ENCODE data around the gene IVL.

The IVL gene

DNA sequence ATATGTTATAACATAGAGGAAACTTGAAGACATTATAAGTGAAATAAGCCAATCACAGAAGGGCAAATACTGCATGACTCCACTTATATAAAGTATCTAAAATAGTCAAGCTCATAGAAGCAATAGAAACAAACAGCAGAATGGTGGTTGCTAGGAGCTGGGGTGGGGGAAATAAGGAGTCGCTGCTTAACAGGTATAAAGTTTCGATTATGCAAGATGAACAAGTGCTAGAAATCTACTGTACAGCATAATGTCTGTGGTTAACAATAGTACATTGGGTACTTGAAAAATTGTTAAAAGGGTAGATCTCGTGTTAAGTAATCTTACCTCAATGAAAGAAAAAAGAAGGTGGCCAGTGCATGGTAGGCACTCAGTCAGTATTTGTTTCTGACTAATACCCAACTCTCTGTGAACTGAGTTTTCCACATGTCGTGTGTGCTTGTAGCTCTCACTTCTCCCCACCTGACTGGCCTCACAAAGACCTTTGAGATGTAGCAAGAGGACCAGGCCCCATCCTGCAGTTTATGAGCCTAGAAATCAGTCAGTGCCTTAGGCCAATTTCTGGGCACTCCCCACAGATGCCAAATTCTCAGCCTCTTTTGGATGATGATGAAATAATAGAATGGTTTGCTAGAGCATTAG lies 23.9 kb downstream of the IVL start:
- H3K36me3 ChIP-seq (ENCODE audit: control insufficient read depth, insufficient read depth, low read length): no peaks in the 10 kb centered on the region
- H3K4me1 ChIP-seq (ENCODE audit: control insufficient read depth, insufficient read depth, low read length): no peaks in the 10 kb centered on the region

DNA sequence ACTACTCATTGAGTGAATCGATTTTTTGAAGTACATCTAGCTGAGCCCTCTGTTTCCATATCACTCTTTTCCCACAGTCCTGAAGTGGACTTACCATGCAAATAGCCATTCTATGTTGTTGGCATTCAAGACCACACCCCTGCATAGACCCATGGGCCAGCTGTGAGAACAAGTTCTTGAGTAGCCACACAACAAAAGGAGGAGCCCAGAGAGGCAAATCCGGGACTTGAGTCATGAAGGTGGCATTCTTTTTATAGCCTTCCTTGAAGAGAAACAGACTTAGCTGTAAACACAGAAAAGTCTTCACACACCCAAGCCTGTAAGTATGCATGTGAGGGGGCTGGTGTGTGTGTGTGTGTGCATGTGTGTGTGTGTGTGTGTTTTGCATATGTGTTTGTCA lies 24.9 kb downstream of the IVL start:
- no peaks in the 10 kb centered on the region for H3K27me3 ChIP-seq (ENCODE audit: control insufficient read depth, insufficient read depth, low read length)
- no peak overlapping the region for H3K4me3 ChIP-seq (ENCODE audit: low read length)
- H3K36me3 ChIP-seq (ENCODE audit: control insufficient read depth, insufficient read depth, low read length): no peaks in the 10 kb centered on the region
- H3K9me3 ChIP-seq (ENCODE audit: control insufficient read depth, low read length): no peaks in the 10 kb centered on the region
- no peak overlapping the region for H3K9ac ChIP-seq (ENCODE audit: low read length)
- no peaks in the 10 kb centered on the region for H3K4me1 ChIP-seq (ENCODE audit: control insufficient read depth, insufficient read depth, low read length)

More for the DNA sequence above, 23.9 kb downstream of the IVL start:
- Histone ChIP-seq H3K9me3 (ENCODE audit: control insufficient read depth, low read length) (no peaks in the 10 kb centered on the region), H3K9ac (ENCODE audit: low read length) (no peak overlapping the region), H3K27me3 (ENCODE audit: control insufficient read depth, insufficient read depth, low read length) (no peaks in the 10 kb centered on the region), H3K4me3 (ENCODE audit: low read length) (no peak overlapping the region)

DNA sequence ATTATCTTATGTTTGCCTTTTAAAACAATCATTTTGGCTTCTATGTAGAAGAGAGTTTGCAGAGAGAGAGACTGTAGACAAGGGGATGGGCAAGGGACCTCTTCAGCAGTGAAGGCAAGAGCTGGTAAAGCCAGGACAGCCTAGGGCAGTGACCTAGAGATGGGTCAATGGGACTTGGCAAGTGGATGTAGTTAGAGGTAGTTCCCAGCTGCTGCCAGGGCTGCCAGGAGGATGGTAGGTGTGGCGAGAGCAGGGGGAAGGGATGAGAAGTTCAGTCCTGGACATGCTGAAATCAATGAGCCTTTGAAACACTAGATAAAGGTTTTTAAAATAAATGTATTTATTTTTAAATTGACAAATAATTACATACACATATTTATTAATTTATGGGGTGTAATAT lies 32.3 kb downstream of the IVL start:
- no peaks in the 10 kb centered on the region for H3K27me3 ChIP-seq (ENCODE audit: control insufficient read depth, insufficient read depth, low read length)
- H3K9me3 ChIP-seq (ENCODE audit: control insufficient read depth, low read length): no peaks in the 10 kb centered on the region
- H3K9ac ChIP-seq (ENCODE audit: low read length): no peak overlapping the region
- no peaks in the 10 kb centered on the region for H3K4me1 ChIP-seq (ENCODE audit: control insufficient read depth, insufficient read depth, low read length)
- H3K4me3 ChIP-seq (ENCODE audit: low read length): no peak overlapping the region
- no peaks in the 10 kb centered on the region for H3K36me3 ChIP-seq (ENCODE audit: control insufficient read depth, insufficient read depth, low read length)

DNA sequence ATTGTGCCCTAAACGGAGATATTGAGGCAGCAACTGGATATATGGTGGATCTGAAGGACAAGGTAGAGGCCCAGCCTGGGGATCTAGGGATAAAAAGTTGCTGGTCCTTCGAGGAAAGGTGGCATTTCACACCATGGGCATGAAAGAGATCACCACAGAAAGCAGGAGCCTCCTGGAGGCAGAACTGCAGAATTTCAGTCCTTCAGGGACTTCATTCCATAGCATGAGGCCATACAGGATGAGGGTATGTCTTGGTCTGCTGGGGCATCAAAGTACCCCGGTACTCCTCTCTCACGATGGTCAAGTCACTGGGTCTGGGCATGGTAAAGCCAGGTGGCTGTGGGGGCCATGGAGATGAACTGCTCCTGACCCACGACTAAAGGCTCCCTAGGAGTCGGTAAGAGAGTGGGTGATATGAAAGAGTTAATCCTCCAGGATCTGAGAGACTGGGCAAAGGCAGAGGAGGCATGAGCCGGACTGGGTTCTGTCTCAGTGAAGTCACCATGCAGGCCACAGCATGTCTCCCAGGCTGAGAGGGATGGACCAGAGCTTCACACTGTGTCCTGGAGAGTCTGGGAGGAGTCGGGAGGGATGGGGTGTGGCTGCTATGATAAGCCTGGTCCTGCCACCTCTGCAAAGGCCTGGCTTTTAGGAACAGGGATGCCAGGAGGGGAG lies 32.8 kb downstream of the IVL start:
- H3K4me3 ChIP-seq (ENCODE audit: low read length): no peak overlapping the region
- H3K4me1 ChIP-seq (ENCODE audit: control insufficient read depth, insufficient read depth, low read length): no peaks in the 10 kb centered on the region
- H3K27me3 ChIP-seq (ENCODE audit: control insufficient read depth, insufficient read depth, low read length): no peaks in the 10 kb centered on the region
- H3K9ac ChIP-seq (ENCODE audit: low read length): no peak overlapping the region
- H3K36me3 ChIP-seq (ENCODE audit: control insufficient read depth, insufficient read depth, low read length): no peaks in the 10 kb centered on the region
- H3K9me3 ChIP-seq (ENCODE audit: control insufficient read depth, low read length): no peaks in the 10 kb centered on the region

DNA sequence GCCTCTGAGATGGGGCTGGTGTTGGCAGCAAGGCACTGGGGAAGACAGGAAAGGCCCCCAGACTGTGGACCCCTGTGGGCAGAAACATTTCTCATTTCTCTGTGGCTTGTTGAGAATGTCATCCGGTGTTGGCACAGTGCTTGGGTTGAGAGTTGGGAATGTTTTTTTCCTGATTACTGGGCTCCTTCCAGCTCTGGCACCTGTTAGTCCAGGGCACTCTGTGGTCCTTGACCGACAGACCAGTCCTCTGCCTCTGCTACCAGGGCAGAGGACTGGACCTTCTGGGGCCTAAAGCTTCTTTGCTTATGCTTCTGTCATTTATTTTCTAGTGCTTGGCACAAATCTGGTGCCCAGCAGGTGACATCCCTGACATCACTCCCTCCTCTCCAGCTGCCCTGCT lies 33.8 kb downstream of the IVL start:
- Histone ChIP-seq H3K9me3 (ENCODE audit: control insufficient read depth, low read length) (no peaks in the 10 kb centered on the region), H3K27me3 (ENCODE audit: control insufficient read depth, insufficient read depth, low read length) (no peaks in the 10 kb centered on the region), H3K9ac (ENCODE audit: low read length) (no peak overlapping the region), H3K4me1 (ENCODE audit: control insufficient read depth, insufficient read depth, low read length) (no peaks in the 10 kb centered on the region), H3K36me3 (ENCODE audit: control insufficient read depth, insufficient read depth, low read length) (no peaks in the 10 kb centered on the region), H3K4me3 (ENCODE audit: low read length) (no peak overlapping the region)

DNA sequence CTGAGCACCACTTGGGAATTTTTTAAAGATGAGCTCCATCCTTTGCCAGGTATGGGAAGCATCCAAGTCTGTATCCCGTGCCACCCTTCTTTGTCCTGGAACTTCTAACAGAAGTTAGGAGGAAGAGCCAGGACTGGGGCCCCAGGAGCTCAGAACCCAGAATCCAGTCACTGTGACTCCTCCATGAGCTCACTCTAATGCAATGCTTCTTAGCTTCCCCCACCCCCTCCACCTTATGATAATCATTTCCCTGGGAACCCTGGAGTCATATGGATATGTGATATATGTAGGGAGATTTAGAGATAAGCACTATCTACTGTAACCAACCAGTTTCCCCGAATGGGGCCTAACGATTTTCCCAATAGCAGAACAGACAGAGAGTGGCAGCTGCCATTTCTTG lies 37.9 kb downstream of the IVL start:
- no peaks in the 10 kb centered on the region for H3K4me1 ChIP-seq (ENCODE audit: control insufficient read depth, insufficient read depth, low read length)
- H3K9me3 ChIP-seq (ENCODE audit: control insufficient read depth, low read length): no peaks in the 10 kb centered on the region
- peaks cover 4% of the 10 kb centered on the region for H3K27me3 ChIP-seq (ENCODE audit: control insufficient read depth, insufficient read depth, low read length)
- H3K4me3 ChIP-seq (ENCODE audit: low read length): no peak overlapping the region
- H3K9ac ChIP-seq (ENCODE audit: low read length): no peak overlapping the region
- no peaks in the 10 kb centered on the region for H3K36me3 ChIP-seq (ENCODE audit: control insufficient read depth, insufficient read depth, low read length)

DNA sequence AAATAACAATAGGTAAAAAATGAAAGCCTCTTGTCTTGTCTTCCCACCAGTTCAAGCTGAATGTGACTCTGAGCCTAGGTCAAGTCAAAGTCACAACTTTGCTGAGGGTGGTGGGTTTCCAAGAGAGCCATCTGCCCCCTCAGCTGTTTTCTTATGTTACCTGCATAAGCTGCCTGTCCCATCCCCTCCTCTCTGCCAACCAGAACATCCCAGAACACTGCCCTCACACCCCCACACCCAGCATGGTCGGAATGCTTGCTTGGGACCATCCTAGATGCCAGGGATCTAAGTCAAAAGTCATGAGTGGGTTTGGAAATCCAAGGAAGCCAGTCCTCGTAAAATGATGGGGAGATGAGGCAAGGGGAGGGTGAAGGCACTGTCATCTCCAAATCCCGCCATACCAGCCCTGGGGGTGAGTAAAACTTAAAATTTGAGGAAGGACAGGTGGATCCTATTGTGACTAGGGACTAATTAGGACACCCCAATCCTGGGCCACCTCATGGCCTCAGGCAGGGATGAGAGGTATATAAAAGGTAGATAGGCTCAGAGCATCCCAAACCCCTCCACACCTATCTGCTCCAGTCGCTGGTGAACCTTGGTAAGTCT lies 38.4 kb downstream of the IVL start, which contains the start of gene SPRR5:
Gene SPRR5 (plus strand): TSS at position 556 of the 606 bp plus-strand sequence. CDS start 1,349 bp downstream, outside the sequence.
- H3K9me3 ChIP-seq (ENCODE audit: control insufficient read depth, low read length): no peaks in the 10 kb centered on the region
- H3K27me3 ChIP-seq (ENCODE audit: control insufficient read depth, insufficient read depth, low read length): peaks cover 4% of the 10 kb centered on the region
- H3K9ac ChIP-seq (ENCODE audit: low read length): no peak within 1 kb of the TSS
- no peak within 1 kb of the TSS for H3K4me3 ChIP-seq (ENCODE audit: low read length)
- no peaks in the 10 kb centered on the region for H3K4me1 ChIP-seq (ENCODE audit: control insufficient read depth, insufficient read depth, low read length)
- no peaks in the 10 kb centered on the region for H3K36me3 ChIP-seq (ENCODE audit: control insufficient read depth, insufficient read depth, low read length)

DNA sequence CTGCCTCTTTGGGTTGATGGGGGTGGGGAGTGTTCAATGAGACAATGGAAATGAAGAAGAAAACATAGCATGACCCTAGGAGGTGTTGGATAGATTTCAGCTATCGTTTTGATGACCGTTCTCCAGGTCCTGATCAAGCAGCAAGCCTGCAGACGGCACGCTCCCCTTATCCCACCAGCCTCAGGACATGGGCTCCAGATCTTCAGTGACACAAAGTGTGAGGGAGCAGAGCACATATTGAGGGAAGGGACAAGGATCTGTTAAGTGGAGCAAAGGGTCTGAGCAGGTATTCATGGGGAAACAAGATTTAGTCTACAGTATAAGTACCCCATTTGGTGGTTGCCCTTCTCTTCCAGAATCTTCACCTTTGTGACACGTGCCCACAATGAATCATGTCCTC lies 43.4 kb downstream of the IVL start:
- no peaks in the 10 kb centered on the region for H3K9me3 ChIP-seq (ENCODE audit: control insufficient read depth, low read length)
- H3K27me3 ChIP-seq (ENCODE audit: control insufficient read depth, insufficient read depth, low read length): peaks cover 4% of the 10 kb centered on the region
- H3K36me3 ChIP-seq (ENCODE audit: control insufficient read depth, insufficient read depth, low read length): no peaks in the 10 kb centered on the region
- no peaks in the 10 kb centered on the region for H3K4me1 ChIP-seq (ENCODE audit: control insufficient read depth, insufficient read depth, low read length)
- H3K9ac ChIP-seq (ENCODE audit: low read length): no peak overlapping the region
- H3K4me3 ChIP-seq (ENCODE audit: low read length): no peak overlapping the region

DNA sequence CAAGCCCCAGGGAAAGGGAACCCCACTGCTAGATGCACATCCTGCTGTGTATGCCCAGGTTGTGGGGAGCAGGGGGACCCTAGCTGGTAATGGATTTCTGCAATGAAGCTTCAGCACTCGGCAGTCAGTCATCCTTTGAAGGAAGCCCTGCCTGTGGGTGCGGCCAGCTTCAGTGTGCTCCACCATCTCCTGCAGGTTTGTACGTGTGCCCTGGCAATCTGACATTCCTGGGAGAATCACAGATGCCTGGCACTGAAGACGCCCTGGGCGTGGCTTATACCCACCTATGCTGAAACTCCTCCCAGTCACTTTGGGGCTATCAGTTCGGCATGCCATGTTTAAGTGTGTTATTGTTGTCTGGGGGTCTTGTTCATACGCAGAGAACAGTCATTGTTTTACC lies 45.4 kb downstream of the IVL start:
- no peak overlapping the region for H3K9ac ChIP-seq (ENCODE audit: low read length)
- no peak overlapping the region for H3K4me3 ChIP-seq (ENCODE audit: low read length)
- H3K36me3 ChIP-seq (ENCODE audit: control insufficient read depth, insufficient read depth, low read length): no peaks in the 10 kb centered on the region
- H3K9me3 ChIP-seq (ENCODE audit: control insufficient read depth, low read length): no peaks in the 10 kb centered on the region
- H3K4me1 ChIP-seq (ENCODE audit: control insufficient read depth, insufficient read depth, low read length): no peaks in the 10 kb centered on the region
- no peaks in the 10 kb centered on the region for H3K27me3 ChIP-seq (ENCODE audit: control insufficient read depth, insufficient read depth, low read length)

DNA sequence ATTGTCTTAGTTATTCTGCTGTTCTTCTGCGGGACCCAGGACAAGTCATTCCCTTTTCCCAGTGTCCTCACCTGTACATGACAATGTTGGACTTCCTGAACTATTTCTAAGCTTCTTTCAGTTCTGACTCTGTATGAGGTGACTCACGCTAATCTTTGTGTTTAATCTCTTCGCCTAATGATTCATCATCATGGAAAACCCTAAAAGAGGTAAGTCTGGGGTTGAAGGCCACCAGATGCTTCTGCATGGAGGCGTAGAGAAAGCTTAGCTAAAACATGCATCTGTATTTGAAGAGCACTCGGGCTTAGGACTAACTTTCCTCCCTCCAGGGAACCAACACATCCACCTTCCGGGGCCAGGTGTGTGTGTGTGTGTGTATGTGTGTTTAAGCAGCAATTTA lies 46.1 kb downstream of the IVL start:
- Histone ChIP-seq H3K4me1 (ENCODE audit: control insufficient read depth, insufficient read depth, low read length) (no peaks in the 10 kb centered on the region), H3K27me3 (ENCODE audit: control insufficient read depth, insufficient read depth, low read length) (no peaks in the 10 kb centered on the region), H3K9ac (ENCODE audit: low read length) (no peak overlapping the region), H3K4me3 (ENCODE audit: low read length) (no peak overlapping the region), H3K9me3 (ENCODE audit: control insufficient read depth, low read length) (no peaks in the 10 kb centered on the region), H3K36me3 (ENCODE audit: control insufficient read depth, insufficient read depth, low read length) (no peaks in the 10 kb centered on the region)

DNA sequence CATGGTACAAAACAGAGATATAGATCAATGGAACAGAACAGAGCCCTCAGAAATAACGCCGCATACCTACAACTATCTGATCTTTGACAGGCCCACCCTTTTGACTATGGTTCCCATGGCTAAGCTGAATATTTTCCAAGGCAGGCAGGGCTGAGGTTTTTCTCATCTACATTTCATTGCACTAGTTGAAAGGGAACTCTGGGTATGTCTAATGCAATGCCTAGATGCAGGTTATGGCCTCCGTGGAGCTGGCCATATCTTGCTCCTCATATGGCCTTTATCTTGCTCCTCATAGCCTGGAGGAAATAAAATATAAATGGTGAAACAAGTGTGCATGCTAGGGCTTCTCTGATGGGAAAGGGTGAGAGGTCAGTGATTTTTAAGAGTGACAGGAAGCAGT lies 49.2 kb downstream of the IVL start:
- H3K36me3 ChIP-seq (ENCODE audit: control insufficient read depth, insufficient read depth, low read length): no peaks in the 10 kb centered on the region
- H3K27me3 ChIP-seq (ENCODE audit: control insufficient read depth, insufficient read depth, low read length): no peaks in the 10 kb centered on the region
- no peaks in the 10 kb centered on the region for H3K9me3 ChIP-seq (ENCODE audit: control insufficient read depth, low read length)
- no peaks in the 10 kb centered on the region for H3K4me1 ChIP-seq (ENCODE audit: control insufficient read depth, insufficient read depth, low read length)
- no peak overlapping the region for H3K9ac ChIP-seq (ENCODE audit: low read length)
- H3K4me3 ChIP-seq (ENCODE audit: low read length): no peak overlapping the region

DNA sequence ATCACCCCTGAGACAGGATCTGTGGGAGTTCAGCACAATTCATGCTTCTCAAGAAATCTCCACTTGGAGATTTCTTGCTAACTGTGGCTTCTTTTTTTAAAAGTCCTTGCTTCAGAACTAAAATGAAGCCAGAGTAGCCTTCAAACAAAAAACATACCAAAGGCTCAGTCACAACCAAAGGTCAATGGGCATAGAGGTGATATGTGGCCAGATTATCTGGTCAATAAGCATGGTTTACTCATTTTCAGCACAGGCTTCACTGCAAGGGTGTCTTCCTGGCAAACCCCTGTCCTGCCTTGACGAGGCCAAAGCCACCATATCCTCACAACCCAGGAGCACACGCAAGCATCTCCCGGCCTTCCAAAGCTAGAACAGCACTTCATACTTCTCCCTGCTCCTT lies 50.9 kb downstream of the IVL start:
- H3K4me3 ChIP-seq (ENCODE audit: low read length): no peak overlapping the region
- no peaks in the 10 kb centered on the region for H3K4me1 ChIP-seq (ENCODE audit: control insufficient read depth, insufficient read depth, low read length)
- no peak overlapping the region for H3K9ac ChIP-seq (ENCODE audit: low read length)
- H3K9me3 ChIP-seq (ENCODE audit: control insufficient read depth, low read length): no peaks in the 10 kb centered on the region
- H3K36me3 ChIP-seq (ENCODE audit: control insufficient read depth, insufficient read depth, low read length): no peaks in the 10 kb centered on the region
- H3K27me3 ChIP-seq (ENCODE audit: control insufficient read depth, insufficient read depth, low read length): no peaks in the 10 kb centered on the region

Data from mucosa of stomach (tissue), 1 donor.